ENCODE measurements around the gene FAM171A2. TPM values are rescaled to one million over a fixed set of nuclear protein-coding genes. Genes with fewer than 3 reads are reported as not detected.
A peak's percentile ranks its signal among the peaks of the same experiment; 100 is the strongest.

FAM171A2 gene
- total RNA-seq, 1 experiment from 2014 or later: 2.8 TPM

DNA sequence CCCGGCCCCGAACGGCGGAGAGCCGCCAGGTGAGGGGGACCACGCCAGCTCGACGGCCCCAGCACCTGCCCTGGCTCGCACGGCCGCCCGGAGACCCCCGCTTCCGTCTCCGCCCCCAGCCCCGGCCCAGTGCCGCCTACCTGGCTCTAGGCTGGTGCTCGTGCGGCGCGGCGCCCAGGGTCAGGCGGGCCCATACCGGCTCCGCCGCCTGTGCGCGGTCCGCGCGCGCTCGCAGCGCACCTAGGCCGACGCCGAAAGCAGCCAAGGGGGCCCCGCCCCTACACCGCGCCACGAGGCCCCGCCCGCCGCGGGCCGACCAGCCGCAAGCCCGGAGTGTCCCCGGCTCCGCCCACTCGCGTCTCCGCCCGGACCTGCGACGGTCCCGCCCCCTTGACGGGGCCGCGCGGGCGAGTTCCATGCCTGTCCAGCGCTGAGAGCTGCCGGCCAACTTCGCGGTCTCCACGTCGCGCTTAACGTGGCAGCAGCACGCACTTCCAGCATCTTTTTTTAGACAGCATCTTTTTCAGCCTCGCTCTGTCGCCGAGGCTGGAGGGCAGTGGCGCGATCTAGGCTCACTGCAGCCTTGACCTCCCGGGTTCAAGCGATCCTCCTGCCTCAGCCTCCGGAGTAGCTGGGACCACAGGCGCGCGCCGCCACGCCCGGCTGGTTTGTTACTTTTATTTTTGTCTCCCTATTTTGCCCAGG is 38.9 kb downstream of the FAM171A2 start, which contains the start of gene SLC25A39:
TSS of gene SLC25A39 (minus strand) at position 253 of the 705 bp plus-strand sequence. CDS start 1,261 bp downstream, outside the sequence.
- DNase-seq (ENCODE audit: extremely low read depth, low read depth): peak; percentile 88

DNA sequence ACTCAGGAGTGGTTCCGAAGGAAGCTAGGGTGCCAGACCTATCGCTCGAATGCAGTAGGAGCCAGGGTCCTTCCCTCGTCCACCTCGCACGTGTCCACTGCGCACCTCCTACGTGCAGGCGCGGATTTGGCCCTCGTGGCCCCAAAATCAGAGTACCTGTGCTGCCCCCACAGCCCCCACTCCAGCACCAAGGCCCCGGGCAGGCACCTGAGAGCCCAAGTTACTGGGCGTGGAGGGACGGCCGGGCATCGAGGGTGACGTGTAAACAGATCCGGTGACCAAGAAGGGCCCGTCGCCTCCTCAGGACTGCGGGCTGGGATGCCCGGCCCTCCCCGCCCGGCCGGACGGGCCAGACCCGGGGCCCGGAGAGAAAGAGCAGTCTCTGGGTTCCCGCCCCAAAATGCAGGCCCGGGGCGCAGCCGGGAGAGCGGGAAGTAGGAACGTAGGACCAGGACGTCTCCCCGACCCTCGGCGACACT is 39.5 kb downstream of the FAM171A2 start:
- no peak for DNase-seq (ENCODE audit: extremely low read depth, low read depth)

DNA sequence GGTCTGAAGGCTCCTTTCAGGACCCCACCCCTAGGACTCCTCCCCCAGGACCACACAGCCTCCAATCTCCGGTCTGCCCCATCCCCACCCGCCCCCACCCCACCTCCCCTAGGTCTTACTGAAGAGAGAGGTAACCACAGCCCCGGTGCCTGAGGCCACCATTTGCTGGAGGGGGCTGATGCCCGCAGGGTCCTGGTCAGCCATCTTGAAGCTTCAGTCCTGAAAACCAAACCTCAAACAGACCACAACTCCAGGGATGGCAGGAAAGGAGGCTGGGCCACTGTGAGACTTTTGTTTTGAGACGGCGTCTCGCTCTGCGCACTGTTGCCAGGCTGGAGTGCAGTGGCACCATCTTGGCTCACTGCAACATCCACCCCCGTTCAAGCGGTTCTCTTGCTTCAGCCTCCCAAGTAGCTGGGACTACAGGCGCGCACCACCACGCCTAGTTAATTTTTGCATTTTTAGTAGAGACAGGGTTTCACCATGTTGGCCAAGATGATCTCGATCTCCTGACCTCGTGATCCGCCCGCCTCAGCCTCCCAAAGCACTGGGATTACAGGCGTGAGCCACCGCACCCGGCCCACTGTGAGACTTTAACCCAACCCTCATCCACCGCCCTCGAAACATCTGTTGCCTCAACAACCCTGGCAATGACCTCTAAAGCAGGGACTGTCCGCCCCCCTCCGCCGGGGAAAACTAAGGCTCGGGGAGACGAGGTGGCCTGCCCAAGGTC is 40.1 kb downstream of the FAM171A2 start:
- no peak for DNase-seq (ENCODE audit: extremely low read depth, low read depth)

DNA sequence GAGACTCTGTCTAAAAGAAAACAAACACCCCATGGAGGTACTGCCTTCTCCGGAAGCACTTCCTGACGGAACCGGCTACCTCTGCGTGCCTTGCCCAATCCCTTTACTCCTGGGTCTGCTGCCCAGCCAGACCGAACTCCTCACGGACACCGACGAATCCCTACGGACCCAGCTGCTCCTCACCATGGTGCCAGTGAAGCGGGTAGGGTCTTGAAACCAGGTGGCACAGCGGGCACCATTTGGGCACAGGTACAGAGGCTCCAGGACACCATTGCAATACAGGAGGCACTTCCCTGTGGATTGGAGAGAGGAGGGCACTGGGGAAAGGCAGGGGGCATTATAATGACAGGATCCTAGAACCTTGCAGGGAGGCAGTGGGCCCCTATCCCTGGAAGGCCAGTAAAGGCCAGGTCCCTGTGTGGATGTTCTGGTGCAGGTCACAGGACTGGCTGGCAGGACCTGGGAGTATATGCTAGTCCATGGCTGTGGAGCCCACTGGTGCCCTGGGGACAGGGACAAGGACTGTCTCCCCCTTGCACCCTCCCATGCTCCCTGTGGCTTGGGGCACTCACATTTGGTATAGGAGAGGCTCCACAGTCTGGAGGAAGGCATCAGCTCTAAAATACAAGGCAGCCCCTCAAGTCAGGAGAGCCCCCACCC is 41.3 kb downstream of the FAM171A2 start:
- no peak for DNase-seq (ENCODE audit: extremely low read depth, low read depth)

DNA sequence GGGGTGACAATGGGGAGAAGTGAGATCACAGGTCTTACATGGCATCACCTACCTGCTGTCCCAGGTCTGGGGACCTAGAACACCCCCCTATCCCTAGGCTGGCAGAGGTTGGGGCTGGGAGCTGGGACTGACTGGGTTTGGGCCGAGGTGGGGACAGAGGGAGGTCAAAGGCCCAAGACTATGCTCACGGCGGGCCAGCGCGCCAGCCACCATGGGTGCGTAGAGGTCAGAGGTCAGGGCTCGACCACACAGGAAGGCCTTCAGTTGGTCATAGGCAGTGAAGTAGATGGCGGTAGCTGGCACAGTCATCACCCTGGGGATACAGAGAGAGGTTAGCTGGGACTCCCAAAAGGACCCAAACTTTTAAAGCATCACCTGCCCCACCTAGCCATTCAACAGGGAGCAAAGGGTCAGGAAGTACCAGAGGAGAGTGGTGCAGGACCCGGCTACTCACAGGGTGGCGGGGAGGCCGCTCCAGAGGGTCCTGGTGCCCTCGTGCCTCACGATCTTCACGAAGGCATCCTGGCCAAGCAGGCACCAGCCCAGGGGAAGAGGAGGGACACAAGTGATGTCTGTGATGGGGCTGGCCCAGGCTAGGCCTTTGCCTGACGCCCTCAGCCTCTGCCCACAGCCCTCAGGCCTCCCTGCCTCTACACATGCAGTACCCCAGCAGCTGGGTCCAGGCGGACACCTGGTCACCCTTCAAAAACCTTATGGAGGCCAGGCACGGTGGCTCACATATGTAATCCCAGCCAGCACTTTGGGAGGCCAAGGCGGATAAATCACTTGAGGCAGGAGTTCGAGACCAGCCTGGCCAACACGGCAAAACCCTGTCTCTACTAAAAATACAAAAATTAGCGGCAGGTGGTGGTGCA is 42.2 kb downstream of the FAM171A2 start:
- DNase-seq (ENCODE audit: extremely low read depth, low read depth): no peak

DNA sequence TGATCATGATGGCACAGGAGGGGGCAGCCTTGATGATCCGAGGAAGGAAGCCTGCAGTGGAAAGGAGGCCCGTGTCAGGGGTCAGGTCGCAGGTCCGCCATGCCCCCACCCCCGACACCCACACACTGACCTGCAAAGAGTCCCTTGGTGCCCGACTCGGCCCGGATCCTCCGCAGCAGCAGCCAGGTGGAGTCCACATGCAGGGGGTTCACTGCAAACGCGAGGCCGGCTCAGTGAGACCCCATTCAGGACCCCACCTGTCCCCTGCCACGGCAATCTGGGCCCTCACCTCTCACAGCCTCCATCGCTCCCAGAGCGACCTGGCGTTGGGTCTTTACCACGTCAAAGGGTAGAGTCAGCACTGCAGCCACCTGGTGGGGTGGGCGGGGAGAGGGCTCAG is 43.6 kb downstream of the FAM171A2 start:
- DNase-seq (ENCODE audit: extremely low read depth, low read depth): no peak

DNA sequence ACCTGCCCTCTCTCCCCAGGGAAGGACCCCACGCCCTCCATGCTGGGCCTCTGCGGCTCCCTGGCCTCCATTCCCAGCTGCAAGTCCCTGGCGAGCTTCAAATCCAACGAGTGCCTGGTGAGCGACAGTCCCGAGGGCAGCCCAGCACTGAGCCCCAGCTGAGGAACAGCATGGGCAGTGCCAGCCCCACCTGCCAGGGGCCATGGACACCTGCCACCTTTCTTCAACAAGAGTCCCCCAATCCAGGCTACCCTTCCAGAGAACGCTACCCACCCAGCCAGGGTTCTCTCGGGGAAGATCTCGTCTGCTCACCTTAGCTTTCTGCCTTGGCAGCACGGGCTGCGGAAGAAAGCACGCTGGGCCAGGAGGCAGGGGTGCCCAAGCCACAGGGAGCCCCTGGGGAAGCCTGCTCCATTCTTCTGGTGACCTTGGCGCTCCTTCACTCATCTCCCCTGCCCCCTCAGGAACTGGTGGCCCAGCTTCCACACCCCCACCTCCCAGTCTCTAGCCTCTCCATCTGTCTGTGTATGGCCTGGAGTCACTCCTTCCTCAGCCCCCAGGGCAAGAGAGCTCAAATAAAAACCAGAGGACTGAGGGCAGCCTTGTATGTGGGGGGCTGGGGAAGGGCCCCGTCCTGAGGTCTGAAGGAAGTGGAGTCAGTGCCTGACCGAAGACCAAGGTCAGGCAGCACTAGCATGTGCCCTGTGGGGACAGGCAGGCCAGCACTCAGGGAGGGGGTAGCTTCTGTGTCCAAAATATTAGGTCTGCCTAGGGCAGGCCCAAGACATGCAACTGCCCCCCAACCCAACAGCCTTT is 45.4 kb downstream of the FAM171A2 start:
- DNase-seq (ENCODE audit: extremely low read depth, low read depth): no peak

DNA sequence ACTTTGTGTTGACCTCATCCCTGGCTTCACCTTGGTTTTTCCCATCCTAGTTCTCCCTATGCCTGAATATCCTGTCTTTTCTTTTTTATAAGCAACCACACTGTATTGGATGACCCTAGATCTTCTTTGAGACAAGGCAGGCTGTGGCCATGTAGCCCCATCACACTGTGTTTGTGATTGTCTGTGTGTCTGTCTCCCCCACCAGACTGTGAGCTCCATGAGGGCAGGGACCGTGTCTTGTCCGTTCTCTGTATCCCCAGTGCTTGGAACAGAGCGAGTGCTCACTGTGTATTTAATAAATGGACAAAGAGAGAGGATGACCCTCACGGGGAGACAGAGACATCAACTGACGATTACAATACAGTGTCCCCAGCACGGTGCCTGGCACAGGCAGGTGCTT is 46.1 kb downstream of the FAM171A2 start:
- no peak for DNase-seq (ENCODE audit: extremely low read depth, low read depth)

DNA sequence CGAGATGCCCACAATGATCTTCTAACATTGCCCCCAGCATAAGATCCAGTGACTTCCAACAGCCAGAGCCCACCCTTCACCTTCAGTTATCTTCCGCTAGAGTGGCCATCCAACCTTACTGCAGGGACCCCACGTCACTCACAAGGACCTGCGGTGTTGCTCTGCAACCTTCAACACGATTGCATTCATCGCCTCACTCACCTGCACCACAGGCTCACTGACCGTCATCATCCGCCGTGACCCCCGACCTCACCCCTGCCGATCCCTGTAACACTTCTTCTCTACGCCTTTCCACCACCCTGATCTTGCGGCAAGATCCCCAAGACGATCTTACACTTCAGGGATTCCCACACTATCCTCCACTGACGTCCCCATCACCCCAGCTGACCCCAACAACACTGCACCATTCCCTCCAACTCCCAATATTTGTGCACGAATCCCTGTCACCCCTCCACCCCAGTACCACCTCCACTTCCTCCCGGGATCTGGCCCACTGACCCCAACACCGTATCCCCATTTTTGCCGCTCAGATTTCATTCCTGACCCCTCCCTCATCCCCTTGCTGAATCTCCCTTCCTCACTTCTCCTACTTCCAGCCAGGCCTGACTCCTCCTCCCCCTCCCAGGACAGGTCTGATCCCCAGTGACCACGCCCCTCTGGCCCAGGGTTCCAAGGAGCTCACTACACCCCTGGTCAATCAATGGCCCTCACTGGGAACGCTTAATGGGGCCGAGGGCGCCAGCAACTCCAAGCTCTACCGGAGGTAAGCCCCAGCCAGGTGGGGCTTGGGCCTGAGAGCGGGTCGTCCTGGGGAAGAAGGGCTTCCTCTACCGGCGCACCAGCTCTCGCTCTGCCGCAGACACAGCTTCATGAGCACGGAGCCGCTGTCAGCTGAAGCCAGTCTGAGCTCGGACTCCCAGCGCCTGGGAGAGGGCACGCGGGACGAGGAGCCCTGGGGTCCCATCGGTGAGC is 47.6 kb downstream of the FAM171A2 start:
- no peak for DNase-seq (ENCODE audit: extremely low read depth, low read depth)

DNA sequence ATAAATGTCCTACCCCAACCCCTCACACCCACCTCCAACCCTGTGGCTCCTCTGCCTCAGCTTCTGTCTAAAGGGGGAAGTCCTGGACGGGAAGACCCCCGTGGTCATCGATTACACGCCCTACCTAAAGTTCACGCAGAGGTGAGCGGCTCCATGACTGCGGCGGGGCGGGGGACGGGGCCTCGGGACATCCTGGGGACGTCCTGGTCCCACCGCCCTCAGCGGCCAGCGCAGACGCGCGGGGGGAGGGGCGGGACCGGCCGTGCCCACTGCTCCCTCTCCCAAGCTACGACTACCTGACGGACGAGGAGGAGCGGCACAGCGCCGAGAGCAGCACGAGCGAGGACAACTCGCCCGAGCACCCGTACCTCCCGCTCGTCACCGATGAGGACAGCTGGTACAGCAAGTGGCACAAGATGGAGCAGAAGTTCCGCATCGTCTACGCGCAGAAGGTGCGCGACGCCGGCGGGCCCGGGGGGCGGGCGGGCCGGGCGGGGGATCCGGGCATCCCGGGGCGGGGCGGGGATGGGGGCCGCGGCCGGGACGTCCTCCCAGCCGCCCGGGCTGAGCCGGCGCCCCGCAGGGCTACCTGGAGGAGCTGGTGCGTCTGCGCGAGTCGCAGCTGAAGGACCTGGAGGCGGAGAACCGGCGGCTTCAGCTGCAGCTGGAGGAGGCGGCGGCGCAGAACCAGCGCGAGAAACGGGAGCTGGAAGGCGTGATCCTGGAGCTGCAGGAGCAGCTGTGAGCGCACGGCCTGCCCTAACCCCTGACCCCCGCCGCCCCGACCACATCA is 48.6 kb downstream of the FAM171A2 start:
- DNase-seq (ENCODE audit: extremely low read depth, low read depth): peak; percentile 26

DNA sequence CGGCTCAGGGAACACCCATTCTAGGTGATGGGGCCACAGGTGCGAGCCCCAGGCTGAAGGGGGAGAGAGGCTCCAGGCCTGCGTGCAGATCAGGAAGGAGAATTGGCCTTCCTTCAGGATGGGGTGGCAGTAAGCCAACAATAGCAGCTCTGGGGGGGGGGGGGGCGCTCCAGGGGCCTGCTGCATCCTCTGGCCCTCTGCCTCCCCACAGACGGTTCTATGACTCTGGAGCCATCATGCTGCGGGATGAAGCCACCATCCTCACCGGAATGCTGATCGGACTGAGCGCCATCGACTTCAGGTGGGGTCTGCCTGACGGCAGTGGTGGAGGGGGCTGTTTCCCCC is 49.2 kb downstream of the FAM171A2 start:
- DNase-seq (ENCODE audit: extremely low read depth, low read depth): no peak

DNA sequence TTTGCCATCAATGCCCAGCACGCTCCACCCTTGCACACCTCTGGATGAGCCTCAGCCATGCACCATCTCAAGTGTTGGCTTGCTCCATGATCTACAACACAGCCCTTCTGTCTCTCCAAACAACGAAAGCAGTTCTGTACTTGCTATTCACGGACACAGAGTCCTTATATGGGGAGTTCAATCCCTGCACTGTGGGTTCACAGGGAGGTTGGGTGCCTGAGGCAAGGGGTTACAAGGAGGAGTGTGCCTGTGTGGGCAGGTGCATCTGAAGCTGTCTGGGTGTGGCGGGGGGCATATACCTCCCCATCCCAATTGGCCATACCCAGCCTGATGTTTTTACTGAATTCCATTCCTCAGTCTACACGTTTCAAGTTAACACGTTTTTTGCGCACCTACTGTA is 49.6 kb downstream of the FAM171A2 start:
- DNase-seq (ENCODE audit: extremely low read depth, low read depth): no peak

DNA sequence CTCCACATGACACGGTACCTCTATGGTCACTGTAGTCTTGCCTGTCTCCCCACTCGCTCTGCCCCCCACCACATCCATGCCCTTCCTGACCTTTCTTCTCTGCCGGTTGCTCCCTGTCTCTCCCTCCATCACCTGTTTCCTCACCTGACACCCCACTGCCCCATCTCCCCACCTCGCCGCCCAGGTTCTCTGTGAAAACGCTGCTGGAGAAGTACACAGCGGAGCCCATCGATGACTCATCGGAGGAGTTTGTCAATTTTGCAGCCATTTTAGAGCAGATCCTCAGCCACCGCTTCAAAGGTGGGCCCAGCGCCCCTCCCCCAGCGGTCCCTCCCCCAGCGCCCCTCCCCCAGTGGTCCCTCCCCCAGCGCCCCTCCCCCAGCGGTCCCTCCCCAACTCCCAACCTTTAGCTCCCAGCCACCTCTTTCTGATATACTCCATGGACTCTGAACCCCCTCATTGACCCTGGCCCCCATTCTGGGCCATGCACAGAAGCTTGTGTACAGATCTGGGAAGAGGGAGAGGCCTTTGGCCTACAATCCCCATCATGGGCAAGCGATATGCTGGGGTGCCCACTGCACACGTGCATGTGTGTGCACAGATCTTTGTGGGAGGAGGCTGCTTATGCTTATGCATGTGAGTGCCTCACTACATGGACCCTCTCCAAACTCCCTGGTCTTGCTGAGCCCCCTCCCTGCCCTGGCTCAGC is 51.1 kb downstream of the FAM171A2 start:
- DNase-seq (ENCODE audit: extremely low read depth, low read depth): no peak

DNA sequence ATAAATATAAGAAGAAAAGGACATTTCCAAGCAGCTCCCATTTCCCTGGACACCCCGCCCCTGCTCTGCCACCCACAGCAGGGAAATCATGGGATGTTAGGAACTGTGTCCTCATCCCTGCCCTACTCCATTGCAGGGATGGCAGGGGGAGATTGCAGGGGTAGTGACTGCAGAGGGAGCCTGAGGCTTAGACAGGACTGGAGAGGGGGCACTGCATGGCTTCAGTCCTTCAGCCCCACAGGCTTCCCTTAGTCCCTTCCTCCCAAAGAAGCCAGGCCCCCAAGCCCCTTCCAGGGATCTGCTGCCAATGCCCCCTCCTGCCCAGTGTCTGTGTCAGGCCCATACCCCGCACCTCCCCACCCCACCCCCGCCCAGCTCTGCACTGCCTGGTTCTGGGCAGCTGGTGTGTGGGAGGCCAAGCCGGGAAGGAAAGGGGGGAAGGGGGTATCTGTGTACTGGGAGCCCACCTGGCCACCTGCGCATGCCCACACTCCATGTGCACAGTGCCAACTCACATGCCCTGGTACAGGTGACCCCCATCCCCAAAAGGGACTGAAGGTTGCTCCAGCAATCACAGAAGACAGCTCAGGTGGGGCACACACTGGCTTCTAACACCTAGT is 52.0 kb downstream of the FAM171A2 start:
- no peak for DNase-seq (ENCODE audit: extremely low read depth, low read depth)

DNA sequence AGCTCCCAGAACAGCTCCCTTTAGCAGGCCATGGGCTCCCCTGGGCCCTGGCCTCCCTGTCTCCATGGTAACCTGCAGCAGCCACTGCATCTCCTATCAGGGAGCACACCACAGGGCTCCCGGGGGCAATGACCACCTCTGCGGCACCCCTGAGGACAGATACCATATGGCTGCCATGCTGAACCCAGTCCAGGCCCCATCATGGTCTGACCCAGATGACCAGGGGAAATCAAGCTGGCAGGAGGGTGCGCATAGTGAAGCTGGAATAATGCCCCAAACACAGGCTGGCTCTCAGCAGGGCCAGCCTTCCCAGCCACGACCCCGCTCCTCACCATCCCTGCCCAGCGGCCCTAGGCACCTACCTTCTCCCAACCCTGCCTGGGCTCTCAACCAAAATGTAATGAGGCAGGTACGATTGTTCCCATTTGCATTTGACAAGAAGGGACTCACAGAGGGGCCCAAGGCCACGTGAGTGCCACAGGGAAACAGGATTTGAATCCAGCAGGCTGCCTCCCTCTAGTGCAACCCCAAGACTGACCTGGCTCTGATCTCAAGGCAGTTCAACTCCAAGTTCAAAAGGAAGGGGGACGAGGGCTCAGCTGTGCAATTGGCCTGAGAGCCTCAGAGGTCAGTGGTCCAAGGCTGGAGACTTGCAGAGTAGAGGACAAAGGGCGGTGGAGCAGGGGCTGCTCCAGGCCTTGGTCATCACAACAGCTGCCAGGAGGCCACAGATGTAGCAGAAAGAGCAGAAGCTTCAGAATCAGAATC is 52.9 kb downstream of the FAM171A2 start:
- no peak for DNase-seq (ENCODE audit: extremely low read depth, low read depth)

DNA sequence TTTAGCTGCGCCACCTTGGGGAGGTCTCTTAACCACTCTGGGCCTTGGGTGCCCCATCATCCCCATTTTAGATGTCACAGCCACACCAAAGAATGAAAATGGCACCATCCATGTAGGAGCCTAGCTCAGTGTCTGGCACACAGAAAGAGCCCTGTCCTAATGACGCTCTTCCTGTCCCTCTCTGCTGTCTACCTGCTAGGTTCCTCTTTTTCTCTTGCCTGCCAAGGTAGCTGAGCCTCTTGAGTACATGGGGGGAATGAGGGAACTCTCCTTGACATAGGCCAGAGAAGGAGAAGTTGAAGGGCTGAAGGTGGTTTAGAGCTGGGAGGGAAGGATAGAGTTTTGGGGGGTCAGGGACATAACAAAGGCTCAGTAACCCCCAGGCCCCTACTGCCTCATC is 53.5 kb downstream of the FAM171A2 start:
- no peak for DNase-seq (ENCODE audit: extremely low read depth, low read depth)

Data from NCI-H460 (cell line).